NCI-H2171 treated with DMSO at 0.1 percent for 48 hours (cell line): ENCODE data around the gene FRMPD3.
"Not testable (repeated sequence)": the region's sequence is repeated elsewhere in the genome, so short reads cannot be mapped to it uniquely, and the experiment has no call there.

Experiments used
- DNase-seq: peaks from one replicate; lab custom pipeline; 2025; lab: John Stamatoyannopoulos, UW

FRMPD3 gene

DNA sequence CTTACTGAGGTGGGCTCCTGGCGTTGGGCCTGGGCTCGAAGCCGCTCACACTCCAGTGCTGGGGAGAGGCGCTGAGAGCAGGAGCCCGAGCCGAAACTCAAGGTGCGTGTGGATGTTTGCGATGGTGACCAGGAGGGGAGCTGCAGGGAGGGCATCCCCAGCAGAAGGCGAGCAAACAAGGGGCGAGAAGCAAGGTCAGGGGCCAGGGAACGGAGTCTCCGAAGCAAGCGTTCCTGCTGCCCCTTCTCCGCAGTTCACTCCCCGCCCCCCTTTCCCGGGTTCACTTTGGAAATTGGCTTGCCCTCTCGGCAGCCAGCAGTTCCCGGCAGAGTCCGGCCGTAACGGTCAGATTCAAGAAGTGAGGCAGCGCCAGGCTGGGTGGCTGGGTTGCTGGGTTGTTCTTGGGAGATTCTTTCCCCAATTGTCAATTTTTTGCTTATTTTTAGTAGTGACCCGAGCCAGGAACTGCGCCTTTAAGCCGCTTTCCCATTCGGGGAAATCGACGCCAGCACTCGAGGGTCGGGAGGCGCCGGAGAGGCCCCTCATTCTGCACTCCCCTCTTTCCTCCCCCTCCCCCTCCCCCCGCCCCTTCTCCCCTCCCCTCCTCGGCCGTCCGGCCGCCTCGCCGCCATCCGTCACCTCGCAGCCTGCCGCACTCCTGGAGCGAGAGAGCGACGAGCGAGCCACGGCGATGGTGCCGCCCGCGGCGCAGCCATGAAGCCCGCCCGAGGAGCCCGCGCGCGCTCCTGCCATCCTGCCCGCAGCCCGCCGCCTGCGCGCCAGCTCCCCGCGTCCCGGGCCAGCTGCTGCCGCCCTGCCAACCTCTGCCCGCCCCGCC, at the start of gene FRMPD3:
Gene FRMPD3 (plus strand): TSS at position 655 of the 838 bp plus-strand sequence. CDS start 76,937 bp downstream, outside the sequence.
- peak; percentile 9 for DNase-seq

DNA sequence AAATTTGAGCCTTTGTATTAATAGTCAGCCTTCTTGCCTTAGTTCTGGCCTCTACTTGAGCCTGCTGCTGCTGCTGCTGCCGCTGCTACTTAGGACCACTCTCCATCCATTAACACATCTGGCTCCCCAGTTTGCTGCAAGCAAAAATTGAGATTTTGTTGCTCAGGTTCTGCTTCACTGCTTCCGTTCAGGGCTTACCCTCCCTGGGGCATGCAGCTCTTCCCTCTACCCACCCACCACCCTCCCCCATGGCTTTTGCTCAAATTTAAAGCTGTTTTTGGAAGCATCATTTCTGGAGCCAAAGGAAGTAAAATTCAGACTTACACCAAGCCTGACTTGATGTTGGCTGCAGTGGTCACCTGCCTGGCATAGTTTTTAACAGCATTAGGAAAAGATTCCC, 28.9 kb upstream of the FRMPD3 start:
- DNase-seq: no peak

DNA sequence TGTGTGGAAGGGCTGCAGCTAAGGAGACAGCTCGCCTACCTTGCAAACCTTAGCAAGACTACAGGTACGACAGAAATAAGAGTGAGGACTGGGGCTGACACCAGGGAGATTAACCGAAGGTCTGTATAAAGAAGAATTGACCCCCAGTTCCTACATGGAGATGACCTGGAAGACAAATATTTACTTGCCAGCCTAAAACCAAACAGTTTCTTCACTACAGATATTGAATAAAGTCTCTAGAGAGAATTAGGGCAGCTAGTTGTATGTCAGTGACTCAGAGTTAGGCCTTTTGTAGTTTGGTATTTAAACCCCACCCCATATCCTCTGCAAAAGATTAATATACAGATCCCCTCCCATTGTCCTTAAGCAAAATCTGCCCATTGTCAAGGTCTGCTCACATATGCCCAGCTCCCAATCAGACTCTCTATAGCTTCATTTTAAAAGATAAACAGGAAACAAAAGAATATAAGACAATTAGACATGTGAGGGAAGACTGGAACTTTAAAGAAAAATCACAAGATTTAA, 28.1 kb upstream of the FRMPD3 start:
- DNase-seq: no peak

DNA sequence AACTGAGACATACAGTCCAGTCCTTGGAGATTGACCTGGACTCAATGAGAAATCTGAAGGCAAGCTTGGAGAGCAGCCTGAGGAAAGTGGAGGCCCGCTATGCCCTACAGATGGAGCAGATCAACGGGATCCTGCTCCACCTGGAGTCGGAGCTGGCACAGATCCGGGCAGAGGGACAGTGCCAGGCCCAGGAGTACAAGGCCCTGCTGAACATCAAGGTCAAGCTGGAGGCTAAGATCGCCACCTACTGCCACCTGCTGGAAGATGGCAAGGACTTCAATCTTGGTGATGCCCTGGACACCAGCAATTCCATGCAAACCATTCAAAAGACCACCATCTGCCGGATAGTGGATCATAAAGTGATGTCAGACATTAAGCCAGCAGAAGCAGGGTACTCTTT, 20.4 kb upstream of the FRMPD3 start:
- no peak for DNase-seq

DNA sequence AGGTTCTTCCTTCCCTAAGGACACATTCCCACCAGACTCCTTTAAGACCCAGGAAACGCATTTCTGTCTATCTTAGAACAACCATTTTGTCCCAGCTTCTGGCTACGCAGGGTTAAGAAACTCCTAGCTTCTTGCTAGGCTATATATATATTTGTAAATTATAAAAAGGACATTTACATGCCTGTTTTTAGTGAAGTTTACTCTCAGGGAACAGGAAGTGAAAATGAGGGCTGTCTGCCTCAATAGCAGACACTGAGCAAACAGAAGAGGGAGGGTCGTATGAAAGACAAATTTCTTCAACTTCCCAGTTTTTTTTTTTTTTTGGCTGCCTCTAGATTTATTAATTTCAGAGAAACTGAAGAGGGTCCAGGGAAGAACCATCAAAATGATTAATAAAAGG, 9.3 kb upstream of the FRMPD3 start:
- no peak for DNase-seq

DNA sequence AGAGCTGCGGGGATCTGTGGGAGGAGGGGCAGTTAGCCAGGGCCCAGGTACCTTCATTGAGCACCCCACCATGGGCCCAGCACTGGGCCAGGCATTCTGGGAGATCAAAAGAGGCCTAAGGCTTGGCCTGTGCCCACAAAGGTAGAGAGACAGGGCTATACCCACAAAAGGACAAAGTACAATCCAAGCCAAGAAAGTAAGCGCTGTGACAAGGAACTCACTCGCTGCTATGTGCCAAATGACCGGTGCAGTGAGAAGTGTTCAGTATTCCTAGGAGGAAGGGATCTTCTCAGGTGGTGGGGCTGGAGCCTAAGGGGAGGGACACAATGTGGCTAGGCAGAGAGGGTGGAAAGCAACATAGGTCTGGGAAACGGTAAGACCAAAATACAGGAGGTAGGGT, 8.8 kb upstream of the FRMPD3 start:
- no peak for DNase-seq

DNA sequence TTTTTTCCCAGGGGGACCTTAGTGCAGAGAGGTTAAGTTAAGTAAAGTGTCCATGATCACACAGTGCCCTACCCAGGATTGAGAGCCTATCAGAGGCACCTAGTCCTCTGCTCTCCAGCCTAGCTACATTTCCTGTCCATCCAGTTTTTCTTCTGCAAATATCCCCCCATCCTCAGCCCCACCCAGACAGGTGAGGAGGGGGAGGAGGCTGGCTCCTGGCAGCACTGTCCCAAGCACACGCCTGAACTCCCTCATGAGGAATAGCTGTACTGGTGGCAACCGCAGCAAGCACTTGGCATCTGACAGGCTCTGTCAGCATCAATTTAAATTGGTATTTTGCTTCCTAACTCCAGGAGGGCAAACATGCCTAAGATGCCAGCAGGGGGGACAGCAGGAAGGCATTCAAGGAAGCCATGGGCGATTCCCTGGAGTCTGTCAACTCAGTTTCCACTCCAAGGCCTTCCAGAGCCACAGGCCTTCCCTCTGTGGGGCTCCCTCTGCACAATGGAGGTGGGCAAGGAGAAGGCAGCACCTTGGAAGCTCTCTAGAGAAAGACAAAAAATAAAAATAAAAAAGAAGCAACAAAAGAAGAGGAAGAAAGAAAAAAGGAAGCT, 6.4 kb upstream of the FRMPD3 start:
- no peak for DNase-seq

DNA sequence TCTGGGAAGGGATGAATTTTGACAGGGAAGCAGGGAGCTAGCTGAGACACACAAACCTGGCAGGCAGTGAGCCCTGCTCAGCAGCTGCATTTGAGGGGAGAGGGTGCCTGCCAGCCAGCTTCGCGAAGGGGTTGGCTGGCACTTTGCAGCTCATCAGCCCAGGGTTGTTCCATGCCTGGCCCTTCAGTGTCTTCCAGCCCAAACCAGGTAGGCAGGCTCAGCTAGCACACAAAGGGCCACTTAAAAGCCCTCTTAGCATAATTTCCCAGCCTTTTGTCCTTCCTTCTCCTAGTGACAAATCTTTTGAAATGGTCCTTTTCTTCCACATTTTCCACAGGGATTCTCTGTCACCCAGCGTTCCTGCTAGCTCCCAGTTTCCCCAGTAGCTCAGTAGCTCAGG, 4.3 kb upstream of the FRMPD3 start:
- DNase-seq: no peak

DNA sequence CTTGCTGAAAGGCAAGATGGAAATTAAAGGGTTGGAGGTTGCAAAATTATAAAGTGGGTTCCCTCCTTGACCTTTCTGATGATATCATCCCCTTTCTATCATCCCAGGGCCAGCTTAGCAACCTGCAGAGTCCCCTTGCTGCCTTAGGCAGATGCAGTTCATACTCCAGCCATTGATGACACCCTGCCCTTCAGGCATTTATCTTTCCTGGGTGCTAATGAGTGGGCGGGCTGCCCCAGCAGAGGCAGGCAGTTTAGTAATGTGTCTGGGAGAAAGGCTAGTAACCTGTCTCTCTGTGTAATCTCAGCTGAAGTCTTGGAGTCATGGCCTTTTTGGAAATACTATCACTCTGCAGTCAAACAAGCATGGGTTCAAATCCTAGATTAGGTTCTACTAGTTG, 3.8 kb upstream of the FRMPD3 start:
- no peak for DNase-seq

DNA sequence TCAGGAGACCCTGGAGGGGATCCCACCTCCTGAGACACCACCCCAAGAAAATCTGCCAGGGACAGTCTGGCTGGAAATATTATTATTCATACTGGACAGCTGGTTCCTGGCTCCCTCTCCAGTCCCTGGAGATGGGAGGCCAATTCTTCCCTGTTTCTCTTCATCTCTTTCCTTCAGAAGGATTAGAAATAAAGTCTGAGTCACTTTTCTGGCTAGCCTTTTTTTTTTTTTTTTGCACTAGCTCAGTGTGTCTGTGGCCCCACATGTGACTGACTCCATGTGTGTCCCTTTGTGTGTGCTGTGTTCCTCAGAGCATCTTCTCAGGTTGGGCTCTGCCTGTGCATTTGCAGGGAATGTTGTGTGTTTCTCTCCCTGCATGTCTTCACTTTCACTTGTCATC, 1.8 kb upstream of the FRMPD3 start:
- no peak for DNase-seq

DNA sequence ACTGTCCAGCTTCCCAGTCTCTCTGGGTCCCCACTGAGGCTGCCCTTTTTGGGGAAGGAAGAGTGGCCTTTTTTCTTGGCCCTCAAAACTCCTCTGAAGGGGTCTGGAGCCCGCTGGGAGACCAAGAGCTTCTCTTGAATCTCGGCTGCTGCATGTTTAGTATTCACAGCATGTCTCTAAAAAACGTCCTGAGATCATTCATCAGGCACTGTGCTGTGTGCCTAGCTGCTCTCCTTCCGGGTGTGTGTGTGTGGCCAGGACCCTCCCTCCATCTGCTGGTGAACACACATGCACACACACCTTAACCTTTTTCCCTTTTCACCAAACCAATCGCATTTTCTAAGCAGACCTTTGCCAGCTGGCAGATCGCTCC, 841 bp upstream of the FRMPD3 start:
- no peak for DNase-seq

DNA sequence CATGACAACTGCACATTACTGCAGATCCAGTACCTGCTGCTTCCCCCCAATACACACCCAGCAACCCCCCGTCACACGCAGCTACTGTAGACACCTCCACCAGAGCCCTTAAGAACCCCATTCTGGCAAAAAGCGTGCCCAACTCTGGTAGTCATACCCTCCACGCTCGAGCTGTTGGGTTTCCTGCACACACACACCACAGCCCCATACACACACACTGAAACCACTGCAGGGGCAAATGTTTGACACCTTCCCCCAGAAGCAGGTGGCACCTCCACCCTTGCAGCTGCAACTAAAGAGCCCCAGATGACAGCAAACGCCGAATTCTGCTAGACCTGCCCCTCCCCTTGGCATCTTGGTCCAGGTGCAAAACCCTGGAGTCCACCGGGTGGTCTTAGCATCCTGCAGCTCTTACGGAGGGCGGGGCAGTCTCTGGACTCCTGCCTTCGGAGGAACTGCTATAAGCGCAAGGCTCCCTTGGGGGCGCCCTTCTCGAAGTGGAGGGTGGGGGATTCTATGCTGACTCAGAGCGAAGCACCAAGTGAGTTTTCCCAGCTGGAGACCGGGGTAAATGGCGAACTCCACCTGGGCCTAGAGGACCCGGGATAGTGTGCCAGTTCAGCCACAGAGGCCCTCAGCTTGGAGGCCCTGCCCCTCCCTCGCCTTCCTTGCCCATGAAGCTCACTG, 1.5 kb downstream of the FRMPD3 start:
- DNase-seq: no peak

DNA sequence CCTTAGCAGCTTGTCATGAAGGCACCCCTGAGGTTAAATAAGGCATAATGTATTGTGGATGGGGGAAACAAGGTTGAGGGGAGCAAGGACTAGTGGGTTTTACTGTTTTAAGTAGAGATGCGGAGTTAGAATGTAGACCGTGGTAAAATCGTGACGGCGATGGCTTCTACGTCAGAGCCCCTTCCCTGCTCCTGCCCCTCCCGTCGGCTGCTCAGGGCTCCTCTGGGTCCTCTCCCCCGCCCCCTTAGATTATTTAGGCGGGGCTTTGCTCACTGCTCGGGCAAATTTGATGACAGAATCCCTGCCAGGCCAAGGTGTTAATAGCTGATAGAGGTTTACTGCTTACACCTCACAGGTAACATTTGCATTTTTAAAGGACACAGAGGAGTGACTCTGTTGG, 2.3 kb downstream of the FRMPD3 start:
- no peak for DNase-seq

DNA sequence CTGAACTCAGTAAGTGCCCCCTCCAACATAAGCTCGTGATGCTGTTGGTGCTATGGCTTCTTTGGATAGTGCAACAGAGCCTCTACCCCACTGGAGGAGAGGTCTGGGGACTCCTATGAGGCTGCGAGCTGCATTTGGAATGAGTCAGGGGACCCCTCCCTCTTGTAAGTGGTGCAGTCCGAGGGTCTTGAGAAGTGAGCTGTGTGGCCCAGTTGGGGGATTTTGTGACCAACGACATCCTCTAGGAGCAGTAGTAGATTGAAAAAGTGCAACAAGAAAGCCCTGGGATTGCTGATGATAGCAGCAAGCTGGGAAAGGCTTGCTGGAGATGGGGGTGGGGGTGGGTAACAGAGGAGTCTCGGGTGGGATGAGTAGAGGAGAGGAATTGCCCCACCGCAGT, 3.1 kb downstream of the FRMPD3 start:
- DNase-seq: no peak

DNA sequence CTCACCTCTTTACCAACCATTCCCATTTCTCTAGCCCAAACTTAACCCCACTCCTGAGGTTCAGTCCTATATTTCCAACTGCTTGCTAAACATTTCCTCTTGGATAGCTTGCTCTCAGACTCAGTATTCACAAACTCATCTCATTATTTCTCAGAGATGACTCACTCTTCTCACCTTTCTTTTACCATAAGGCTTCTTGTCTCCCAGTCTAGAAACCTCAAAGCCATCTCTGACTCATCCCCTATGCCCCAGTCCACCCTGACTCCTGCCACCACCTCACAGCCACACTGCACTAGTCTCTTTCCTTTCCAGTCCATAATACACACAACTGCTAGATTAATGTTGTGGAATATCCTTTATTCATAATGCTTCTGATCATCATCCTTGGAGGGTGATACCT, 4.8 kb downstream of the FRMPD3 start:
- no peak for DNase-seq

DNA sequence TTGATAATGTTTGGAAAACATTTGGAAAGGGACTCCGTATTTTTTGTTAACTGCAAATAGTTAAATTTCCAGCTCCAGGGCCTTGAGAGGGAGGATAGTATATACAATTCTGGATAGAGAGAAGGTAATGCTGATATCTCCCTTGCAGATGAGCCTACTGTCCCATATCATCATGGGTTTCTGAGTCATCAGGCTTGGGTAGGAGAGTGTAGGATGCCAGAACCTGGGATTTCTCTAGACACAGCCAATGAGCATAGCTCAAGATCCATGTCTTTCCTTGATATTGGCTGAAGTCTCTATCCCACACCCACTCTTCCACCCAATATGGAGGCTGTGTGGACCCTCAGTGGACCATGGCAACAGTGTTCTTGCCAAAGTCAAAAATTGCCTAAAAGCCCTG, 7.8 kb downstream of the FRMPD3 start:
- no peak for DNase-seq

DNA sequence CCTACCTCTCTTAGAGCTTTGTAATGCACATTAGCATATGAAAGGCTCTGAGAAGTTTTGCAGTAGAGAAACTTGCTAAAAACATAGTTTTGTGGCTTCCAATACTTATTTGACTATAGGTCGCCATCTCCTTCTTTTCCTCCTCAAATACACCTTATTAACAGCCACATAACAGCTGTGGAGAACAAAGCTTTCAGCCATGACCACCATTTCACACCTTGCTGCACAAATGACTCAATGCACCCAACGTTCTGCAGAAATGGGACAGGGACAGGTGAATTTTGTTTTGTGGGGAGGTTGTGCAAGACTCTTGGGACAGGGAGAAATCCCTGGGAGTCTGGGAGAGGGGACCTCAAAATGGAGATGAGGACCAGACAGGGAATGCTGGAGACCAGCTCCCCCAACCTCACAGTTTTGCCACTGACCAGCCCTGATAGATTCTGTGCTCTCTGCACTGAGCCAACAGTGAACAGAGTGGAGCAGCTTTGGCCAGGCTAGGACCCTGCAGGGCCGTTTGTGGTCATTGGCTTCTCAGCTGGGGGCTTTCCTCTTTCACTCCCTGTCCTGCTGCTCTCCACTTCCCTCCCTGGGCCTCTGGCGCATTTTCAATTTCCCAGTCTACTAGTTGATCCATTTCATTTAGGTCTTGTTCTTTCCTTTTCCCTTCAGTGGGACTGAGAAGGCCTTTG, 16.6 kb downstream of the FRMPD3 start:
- DNase-seq: no peak

DNA sequence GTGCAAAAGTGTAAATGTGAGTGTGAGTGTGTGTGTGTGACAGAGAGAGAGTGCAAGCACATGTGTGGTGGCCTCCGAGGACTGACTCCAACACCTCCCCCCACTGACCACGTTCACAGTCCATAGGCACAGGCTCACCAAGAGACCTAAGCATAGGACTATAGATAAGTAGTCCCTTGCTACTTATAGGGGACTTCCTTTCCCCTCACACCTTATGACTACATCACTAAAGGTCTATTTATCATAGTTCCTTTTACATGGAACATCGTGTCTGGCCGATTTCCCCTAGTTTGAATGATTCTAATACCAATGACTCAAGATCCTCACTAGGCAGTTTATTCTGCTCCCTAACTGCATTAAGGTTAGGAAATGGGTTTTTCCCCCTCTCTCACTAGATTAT, 17.8 kb downstream of the FRMPD3 start:
- DNase-seq: no peak

DNA sequence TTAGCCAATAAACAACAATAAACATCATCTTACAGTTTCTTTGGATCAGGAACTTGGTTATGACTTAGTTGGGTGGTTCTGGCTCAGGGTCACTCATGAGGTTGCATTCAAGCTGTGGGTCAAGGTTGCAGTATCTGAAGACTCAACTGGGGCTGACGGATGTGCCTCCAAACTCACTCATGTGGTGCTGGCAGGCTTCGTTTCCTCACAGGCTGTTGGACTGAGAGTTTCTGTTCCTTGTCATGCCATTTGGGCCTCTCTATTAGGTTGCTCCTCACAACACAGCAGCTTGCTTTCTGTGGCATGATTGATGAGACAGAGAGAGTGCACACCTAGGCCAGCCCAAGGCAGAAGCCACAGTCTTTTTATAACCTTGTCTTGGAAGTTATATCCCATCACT, 20.7 kb downstream of the FRMPD3 start:
- DNase-seq: no peak

DNA sequence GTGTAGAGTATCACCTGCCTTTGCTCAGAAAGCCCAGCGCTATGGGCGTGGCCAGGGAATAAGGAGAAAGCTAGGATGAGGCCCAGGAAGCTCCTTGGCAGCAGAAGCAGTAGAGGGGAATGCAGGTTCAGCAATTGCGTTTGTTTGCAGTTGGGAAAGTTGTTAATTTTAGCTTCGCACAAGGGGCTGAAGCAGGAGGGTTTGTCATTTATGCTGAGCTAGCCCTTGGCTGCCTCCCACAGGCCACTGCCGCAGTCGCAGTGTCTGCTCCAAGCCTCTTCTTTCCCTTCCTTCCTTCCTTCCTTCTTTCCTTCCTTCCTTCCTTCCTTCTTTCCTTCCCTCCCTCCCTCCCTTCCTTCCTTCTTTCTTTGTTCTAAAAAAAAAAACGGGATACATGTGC, 21.5 kb downstream of the FRMPD3 start:
- DNase-seq: no peak

DNA sequence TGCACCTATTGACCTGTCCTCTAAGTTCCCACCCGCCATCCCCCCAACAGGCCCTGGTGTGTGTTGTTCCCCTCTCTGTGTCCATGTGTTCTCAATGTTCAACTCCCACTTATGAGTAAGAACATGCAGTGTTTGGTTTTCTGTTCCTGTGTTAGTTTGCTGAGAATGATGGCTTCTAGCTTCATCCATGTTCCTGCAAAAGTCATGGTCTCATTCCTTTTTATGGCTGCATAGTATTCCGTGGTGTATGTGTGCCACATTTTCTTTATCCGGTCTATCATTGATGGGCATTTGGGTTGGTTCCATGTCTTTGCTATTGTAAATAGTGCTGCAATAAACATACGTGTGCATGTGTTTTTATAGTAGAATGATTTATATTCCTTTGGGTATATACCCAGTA, 22.0 kb downstream of the FRMPD3 start:
- not testable (repeated sequence) for DNase-seq

DNA sequence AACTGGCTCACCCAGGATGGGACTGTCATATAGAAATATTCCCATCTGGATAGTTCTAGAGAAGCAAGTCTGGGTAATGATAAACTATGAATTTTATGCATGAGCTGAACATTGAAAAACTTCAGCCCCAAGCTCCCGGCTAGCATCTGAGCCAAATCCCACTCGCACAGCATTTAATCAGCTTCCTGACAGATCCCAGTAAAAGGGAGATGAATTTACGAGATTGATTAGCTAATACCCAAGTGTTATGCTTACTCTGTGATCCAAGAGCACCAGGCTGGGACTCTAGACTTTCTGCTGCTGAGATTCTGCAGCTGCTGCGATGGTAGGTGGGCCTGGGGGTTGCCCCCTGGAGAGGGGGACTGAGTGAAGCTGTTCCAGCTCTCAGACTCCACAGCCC, 28.0 kb downstream of the FRMPD3 start:
- no peak for DNase-seq
